ENCODE data around the gene CST2. TPM values are rescaled to one million over a fixed set of nuclear protein-coding genes. Genes with fewer than 3 reads are reported as not detected.

CST2 gene
- total RNA-seq, 1 donor from 2014 or later: not detected

GRCh38 chr20:23857962-23858595, 31.6 kb upstream of the CST2 start:
- Mint-ChIP-seq H3K4me3 (ENCODE audit: unreplicated experiment) (no peak overlapping the region), H3K9me3 (ENCODE audit: unreplicated experiment) (no peaks in the 10 kb centered on the region), H3K36me3 (ENCODE audit: unreplicated experiment) (no peaks in the 10 kb centered on the region), H3K27me3 (ENCODE audit: unreplicated experiment) (no peaks in the 10 kb centered on the region), H3K27ac (ENCODE audit: unreplicated experiment) (no peak overlapping the region), H3K4me1 (ENCODE audit: unreplicated experiment) (no peaks in the 10 kb centered on the region)
- DNase-seq (ENCODE audit: extremely low spot score, unreplicated experiment): no peak
- no peak for TF ChIP-seq CTCF (IDR thresholded peaks at IDR 0.05)

GRCh38 chr20:23856736-23857135, 30.2 kb upstream of the CST2 start:
- Mint-ChIP-seq H3K9me3 (ENCODE audit: unreplicated experiment) (no peaks in the 10 kb centered on the region), H3K36me3 (ENCODE audit: unreplicated experiment) (no peaks in the 10 kb centered on the region), H3K27me3 (ENCODE audit: unreplicated experiment) (peaks cover 4% of the 10 kb centered on the region), H3K27ac (ENCODE audit: unreplicated experiment) (no peak overlapping the region), H3K4me1 (ENCODE audit: unreplicated experiment) (no peaks in the 10 kb centered on the region), H3K4me3 (ENCODE audit: unreplicated experiment) (no peak overlapping the region)
- DNase-seq (ENCODE audit: extremely low spot score, unreplicated experiment): no peak
- no peak for TF ChIP-seq CTCF (IDR thresholded peaks at IDR 0.05)

- Mint-ChIP-seq H3K27ac (ENCODE audit: unreplicated experiment) (no peak overlapping the region), H3K36me3 (ENCODE audit: unreplicated experiment) (no peaks in the 10 kb centered on the region), H3K4me1 (ENCODE audit: unreplicated experiment) (no peaks in the 10 kb centered on the region), H3K4me3 (ENCODE audit: unreplicated experiment) (no peak overlapping the region), H3K9me3 (ENCODE audit: unreplicated experiment) (no peaks in the 10 kb centered on the region), H3K27me3 (ENCODE audit: unreplicated experiment) (peaks cover 4% of the 10 kb centered on the region)
- TF ChIP-seq CTCF (IDR thresholded peaks at IDR 0.05): no peak
- DNase-seq (ENCODE audit: extremely low spot score, unreplicated experiment): no peak
Observed at GRCh38 chr20:23856226-23856625, 29.7 kb upstream of the CST2 start.

GRCh38 chr20:23841693-23842092, 15.2 kb upstream of the CST2 start:
- Mint-ChIP-seq H3K27me3 (ENCODE audit: unreplicated experiment) (peaks cover 11% of the 10 kb centered on the region), H3K36me3 (ENCODE audit: unreplicated experiment) (no peaks in the 10 kb centered on the region), H3K4me3 (ENCODE audit: unreplicated experiment) (no peak overlapping the region), H3K4me1 (ENCODE audit: unreplicated experiment) (no peaks in the 10 kb centered on the region), H3K27ac (ENCODE audit: unreplicated experiment) (no peak overlapping the region), H3K9me3 (ENCODE audit: unreplicated experiment) (peaks cover 5% of the 10 kb centered on the region)
- DNase-seq (ENCODE audit: extremely low spot score, unreplicated experiment): no peak
- no peak for TF ChIP-seq CTCF (IDR thresholded peaks at IDR 0.05)

- Mint-ChIP-seq H3K4me3 (ENCODE audit: unreplicated experiment) (no peak overlapping the region), H3K9me3 (ENCODE audit: unreplicated experiment) (peaks cover 5% of the 10 kb centered on the region), H3K4me1 (ENCODE audit: unreplicated experiment) (peaks cover 1% of the 10 kb centered on the region), H3K27me3 (ENCODE audit: unreplicated experiment) (peaks cover 8% of the 10 kb centered on the region), H3K27ac (ENCODE audit: unreplicated experiment) (no peak overlapping the region), H3K36me3 (ENCODE audit: unreplicated experiment) (no peaks in the 10 kb centered on the region)
- TF ChIP-seq CTCF (IDR thresholded peaks at IDR 0.05): no peak
- DNase-seq (ENCODE audit: extremely low spot score, unreplicated experiment): no peak
Observed at GRCh38 chr20:23835716-23836115, 9.2 kb upstream of the CST2 start.
